Stimulated activated CD8-positive, alpha-beta memory T cell treated with anti-CD3 and anti-CD28 coated beads, Interleukin-12 subunit alpha, Interleukin-12 subunit beta, amount 100 ng/mL, for 24 hours (primary cell): ENCODE data around the gene DOK4.
"Not testable (repeated sequence)": the region's sequence is repeated elsewhere in the genome, so short reads cannot be mapped to it uniquely, and the experiment has no call there.

Experiments used
- DNase-seq: peaks from one replicate; pipeline ENCODE4 v3.0.0-alpha.2; 2020; ENCODE audit errors: extremely low read depth

DOK4 gene

DNA sequence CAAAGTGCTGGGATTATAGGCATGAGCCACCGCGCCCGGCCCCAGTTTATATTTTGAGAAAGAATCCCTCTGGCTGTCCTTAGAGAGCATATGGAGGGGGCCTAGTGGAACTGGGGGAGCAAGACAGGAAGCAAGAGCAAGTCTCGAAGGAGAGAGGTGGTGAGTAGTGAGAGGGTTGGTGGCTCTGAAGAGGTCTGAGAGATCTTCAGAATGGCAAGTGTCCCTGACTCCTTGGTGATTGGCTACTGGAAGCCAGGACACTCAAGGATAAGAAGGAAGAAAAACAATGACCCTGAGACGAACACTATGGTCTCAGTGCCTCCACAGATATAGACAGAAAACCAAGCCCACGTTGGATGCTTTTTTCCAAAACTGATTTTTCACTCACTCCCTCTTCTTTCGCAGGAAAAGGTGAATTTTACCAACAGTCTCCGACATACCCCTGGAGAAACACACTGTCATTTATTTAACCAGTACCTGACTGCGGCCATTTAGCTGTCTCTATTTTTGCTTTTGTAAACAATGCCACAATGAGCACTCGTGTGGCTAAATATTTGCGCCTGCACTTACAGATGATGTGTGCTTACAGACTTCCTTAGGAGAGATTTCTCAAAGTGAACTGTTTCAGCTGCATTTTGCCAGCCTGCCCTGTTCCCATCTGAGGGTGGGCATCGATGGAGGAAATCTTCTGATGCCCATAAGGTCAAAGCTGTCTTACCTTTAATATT is 15.9 kb upstream of the DOK4 start:
- no peak for DNase-seq

- no peak for DNase-seq
Observed at GRCh38 chr16:57501492-57501891, 15.2 kb upstream of the DOK4 start.

DNA sequence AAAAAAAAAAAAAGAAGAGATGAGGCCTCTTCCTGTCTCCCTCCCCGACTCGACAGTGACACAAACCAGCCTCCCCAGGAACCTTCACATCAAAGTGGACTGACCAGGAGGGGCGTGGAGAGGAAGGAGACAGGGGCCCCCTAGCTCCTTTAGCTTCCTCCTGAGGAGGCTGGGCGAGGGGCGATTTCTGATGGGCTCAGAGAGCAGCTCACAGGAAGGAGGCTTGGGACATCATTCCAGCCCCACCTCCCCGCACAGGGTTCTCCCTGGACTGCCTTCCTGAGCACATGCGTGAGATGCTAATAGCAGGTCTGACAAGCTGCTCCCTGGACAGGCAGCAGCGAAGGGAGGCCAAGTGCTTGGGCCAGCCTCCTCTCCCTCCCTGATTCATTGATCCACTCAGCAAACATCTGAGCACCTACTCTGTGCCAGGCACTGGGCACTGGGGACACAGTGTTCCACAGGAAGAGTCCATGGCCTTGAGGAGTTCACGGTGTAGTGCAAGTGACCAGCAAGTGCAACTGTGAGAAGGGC is 14.4 kb upstream of the DOK4 start:
- no peak for DNase-seq

GRCh38 chr16:57499941-57500340 is 13.6 kb upstream of the DOK4 start:
- DNase-seq: not testable (repeated sequence)

DNA sequence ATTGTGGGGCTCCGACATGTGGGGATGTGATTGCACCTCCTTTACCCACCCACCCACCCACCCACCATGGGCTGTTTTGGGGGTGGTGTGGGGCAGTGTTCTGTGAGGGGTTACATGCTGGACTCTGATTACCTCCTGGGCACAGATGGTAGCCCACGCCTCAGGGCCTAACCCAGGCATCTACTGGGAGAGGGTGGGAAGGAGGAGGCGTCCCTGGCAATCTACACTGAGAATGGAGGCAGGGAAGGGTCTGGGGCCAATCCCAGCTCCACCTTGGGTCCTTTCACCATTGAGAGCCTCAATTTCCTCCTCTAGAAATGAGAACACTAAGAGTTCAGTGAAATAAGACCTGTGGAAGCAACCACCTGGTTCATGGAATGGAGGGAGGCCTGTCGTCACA is 11.7 kb upstream of the DOK4 start:
- DNase-seq: no peak

- DNase-seq: no peak
Observed at GRCh38 chr16:57497121-57497520, 10.8 kb upstream of the DOK4 start.

- no peak for DNase-seq
Observed at GRCh38 chr16:57493767-57494166, 7.5 kb upstream of the DOK4 start.

DNA sequence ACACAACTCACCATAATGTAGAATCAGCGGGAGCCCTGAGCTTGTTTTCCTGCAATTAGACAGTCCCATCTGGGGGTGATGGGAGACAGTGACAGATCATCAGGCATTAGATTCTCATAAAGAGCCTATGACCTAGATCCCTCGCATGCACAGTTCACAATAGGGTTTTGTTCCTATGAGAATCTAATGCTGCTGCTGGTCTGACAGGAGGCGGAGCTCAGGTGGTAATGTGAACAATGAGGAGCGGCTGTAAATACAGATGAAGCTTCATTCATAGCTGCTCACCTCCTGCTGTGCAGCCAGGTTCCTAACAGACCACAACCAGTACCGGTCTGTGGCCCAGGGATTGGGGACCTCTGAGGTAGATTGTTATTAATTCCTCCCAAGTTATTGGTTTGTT is 2.9 kb upstream of the DOK4 start:
- no peak for DNase-seq

- no peak for DNase-seq
Observed at GRCh38 chr16:57486858-57487834, 853 bp upstream of the DOK4 start.

DNA sequence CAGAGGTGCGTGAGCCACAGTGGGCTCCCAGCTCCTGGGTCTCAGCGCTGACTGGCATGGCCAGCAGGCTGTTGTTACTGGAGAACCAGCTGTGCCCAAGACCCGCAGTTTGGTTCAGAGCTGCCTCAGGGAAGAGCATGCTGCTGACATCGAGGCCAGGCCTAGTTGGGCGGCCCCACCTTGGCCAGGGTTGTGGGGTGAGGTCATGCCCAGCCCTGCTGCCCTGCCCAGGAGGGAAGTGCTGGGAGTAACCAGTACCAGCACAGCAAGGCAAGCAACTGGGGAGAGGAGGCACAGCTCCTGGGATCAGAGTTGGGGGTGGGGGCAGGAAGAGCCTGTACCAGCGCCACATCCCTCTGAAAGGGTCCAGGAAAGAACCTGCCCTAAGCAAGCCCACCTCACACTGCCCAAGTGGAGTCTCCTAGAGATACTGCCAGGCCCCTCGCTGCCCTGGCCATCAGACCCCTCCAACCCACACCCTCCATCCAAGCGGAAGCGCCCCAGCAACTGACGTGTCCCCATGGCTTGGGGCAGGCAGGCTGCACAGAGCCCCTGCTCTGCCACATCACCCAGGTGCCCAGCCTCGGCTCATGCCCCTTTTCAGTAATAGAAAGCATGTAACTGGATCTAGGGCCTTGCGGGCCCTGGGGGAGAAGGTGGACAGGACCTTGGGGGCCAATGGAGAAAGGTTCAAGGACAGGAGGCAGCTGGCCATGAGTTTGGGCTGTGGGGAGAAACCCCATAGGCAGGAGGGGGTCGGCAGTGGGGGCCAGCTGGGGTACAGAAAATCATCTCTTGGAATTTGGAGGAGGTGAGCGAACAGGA is 990 bp downstream of the DOK4 start:
- DNase-seq: no peak

DNA sequence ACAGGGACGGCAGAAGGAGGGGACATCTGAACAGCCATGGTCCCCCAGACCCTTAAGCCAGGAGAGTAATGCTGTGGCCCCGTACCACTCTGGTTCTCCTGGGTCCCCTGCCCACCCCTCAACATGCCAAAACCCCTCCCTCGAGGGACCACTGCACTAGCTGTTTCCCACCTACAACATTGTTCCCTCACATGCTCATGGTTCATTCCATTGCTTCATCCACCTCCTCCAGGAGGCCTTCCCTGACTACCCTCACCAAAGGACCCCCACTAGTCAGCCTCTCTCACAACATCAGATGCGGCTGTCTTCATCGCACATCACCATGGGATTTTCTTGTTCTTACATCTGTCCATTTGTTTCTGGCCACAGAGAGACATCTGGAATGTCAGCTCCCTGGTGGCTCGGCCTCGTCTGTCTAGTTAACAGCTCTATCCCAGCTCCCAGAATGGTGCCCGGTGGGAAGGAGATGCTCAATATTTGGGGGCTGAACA is 1.7 kb downstream of the DOK4 start:
- DNase-seq: no peak

- DNase-seq: no peak
Observed at GRCh38 chr16:57483725-57484514, 2.4 kb downstream of the DOK4 start.

- DNase-seq: no peak
Observed at GRCh38 chr16:57482845-57483545, 3.3 kb downstream of the DOK4 start.

- DNase-seq: no peak
Observed at GRCh38 chr16:57481421-57481820, 4.9 kb downstream of the DOK4 start.

DNA sequence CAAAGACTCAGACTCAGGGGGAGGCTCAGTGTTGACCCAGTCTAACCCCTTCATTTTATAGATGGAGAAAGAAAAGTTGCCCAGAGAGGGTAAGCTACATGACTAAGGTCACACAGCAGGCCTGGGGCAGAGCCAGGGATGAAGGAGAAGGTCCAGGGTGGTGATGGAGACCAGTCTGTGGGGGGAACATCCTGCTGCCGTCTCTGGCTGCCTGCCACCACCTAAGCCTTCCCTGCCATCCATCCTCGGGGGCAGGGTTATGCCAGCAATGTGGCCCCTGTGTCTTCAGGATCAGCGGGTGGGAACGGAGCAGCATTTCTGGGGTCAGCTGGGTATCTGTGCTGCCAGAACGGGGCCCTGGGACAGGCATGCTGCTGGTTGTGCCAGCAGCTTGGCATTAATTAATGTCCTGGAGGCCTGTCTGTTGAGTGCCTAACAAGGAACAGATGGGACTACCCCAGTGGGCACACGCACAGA is 5.5 kb downstream of the DOK4 start:
- DNase-seq: no peak

DNA sequence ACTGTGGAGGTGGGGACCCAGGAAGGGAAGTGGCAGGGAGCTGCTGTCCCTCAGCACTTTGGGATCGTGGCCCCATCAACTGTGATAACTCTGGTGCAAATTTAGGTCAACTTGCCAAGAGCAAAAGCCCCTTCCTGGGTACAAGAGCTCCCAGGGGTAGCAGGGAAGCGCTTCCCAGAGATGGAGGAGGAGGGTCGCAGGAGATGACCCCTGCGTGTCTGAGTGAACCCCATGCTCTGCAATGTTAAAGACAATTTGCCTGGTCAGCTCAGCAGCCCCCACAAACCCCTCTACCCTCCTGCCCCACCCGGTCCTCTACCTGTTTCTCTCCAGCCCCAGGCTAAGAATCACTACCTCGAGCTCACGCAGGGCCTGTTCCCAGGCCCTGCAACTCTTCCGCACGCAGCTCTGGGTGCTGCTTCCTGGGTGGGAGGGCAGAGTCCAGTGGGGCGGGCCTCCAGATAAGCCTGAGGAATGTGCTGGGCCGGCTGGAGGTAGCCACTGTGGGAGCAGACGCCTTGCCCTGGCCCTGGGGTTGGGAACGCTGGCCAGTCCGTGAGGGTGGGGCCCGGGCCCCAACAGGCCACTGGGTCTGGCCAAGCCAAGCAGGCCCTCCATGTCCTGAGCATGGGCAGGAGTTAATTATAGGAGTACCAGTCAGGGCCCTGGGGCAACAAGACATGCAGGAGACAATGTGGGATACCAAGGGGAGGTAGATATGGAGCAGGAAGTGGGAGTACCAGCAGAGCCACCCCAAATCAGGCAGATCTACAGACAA is 6.1 kb downstream of the DOK4 start:
- no peak for DNase-seq

- no peak for DNase-seq
Observed at GRCh38 chr16:57479205-57479975, 6.9 kb downstream of the DOK4 start.

DNA sequence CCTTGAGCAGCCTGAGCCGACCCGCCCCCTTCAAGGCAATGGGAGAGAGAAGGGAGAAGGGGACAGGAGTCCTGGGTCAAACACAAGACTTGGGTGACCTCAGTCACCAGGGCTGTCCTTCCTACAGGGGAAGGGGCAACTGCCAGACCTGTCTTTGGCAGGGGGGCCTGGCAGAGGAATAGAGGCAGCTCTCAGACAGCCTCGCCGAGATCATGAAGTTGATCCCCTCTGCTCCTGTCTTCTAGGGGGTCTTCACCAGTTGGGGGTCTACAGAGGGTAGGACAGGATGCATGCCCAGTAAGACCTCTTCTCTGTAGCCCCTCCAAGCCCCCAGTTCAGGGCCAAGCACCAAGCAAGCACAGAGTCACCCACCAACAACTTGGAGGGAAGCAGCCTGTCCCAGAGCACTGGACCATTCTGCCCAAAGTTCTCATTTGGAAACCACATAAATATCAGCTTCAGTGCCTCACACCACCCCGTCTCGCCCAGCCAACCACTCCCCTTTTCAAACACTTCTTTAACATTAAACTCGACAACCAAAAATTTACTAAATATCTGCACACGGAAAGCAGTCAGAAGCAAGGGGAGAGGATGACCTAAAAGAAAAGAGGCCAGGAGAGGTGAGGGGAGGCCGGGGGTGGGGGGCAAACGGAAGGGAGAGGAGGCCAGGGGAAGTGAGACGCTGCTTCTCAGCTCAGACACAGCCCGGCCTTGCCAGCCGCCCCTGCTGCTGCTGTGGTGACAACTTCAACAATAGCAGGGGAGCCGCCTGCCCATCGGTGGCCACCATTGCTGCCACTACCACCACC is 7.7 kb downstream of the DOK4 start:
- no peak for DNase-seq
